ENCODE measurements around the gene FKBP5.

DNA sequence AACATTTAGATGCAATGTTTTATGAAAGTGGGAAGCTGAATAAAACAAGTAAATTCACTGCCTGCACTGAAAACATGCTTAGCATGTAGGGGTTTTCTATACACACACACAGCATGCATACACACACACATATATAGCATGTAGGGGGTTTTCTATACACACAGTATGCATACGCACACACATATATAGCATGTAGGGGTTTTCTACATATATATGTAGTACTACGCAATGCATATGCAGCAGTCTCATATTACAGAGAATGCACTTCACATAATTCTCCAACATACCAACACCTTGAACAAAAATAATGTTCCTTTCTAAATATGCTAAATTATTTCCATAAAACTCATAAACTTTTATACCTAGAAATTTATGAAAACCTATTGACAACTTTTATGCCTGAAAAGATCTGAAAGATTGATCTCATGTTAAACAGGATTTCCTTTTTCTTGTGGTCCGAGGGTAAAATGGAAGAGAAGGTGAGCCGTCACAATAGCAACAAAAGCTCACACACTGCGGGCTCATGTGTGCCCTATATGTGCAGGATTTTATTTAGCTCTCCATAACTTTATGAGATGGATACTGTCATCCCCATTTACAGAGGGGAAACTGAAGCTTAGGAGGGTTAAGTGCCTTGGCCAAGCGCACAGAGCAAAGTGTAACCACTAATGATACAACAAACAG, 94.1 kb downstream of the FKBP5 start:
- TF ChIP-seq, protein P1, sequence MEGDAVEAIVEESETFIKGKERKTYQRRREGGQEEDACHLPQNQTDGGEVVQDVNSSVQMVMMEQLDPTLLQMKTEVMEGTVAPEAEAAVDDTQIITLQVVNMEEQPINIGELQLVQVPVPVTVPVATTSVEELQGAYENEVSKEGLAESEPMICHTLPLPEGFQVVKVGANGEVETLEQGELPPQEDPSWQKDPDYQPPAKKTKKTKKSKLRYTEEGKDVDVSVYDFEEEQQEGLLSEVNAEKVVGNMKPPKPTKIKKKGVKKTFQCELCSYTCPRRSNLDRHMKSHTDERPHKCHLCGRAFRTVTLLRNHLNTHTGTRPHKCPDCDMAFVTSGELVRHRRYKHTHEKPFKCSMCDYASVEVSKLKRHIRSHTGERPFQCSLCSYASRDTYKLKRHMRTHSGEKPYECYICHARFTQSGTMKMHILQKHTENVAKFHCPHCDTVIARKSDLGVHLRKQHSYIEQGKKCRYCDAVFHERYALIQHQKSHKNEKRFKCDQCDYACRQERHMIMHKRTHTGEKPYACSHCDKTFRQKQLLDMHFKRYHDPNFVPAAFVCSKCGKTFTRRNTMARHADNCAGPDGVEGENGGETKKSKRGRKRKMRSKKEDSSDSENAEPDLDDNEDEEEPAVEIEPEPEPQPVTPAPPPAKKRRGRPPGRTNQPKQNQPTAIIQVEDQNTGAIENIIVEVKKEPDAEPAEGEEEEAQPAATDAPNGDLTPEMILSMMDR (conservative IDR thresholded peaks at IDR 0.05; ENCODE audit: low read length) = no peak
- no peak for TF ChIP-seq EZH2phosphoT487 (IDR thresholded peaks at IDR 0.05; ENCODE audit: borderline replicate concordance, low read depth, low read length)
